GM19099 (cell line): Measurements from ENCODE around the gene NXN.

Source experiments
- POLR2A ChIP-seq: IDR thresholded peaks from 3 replicates; pipeline ENCODE4 v1.6.1; 2011; ENCODE audit warnings: low read depth; ENCODE audit not compliant: insufficient read length; ENCODE audit errors: extremely low read depth

NXN gene

GRCh38 chr17:823501-823902, 156.1 kb downstream of the NXN start:
- TF ChIP-seq POLR2A: no peak

- TF ChIP-seq POLR2A: no peak
These were observed 160.3 kb downstream of the NXN start for GRCh38 chr17:819251-819650.

GRCh38 chr17:814371-814770, 165.2 kb downstream of the NXN start:
- TF ChIP-seq POLR2A: no peak

- no peak for TF ChIP-seq POLR2A
These were observed 166.9 kb downstream of the NXN start for GRCh38 chr17:812638-813204.

- no peak for TF ChIP-seq POLR2A
These were observed 168.4 kb downstream of the NXN start for GRCh38 chr17:811051-811784.

GRCh38 chr17:807523-808294, 171.9 kb downstream of the NXN start:
- no peak for TF ChIP-seq POLR2A

- TF ChIP-seq POLR2A: no peak
These were observed 172.6 kb downstream of the NXN start for GRCh38 chr17:806781-807522.

GRCh38 chr17:806346-806745, 173.2 kb downstream of the NXN start:
- no peak for TF ChIP-seq POLR2A

- no peak for TF ChIP-seq POLR2A
These were observed 174.8 kb downstream of the NXN start for GRCh38 chr17:804541-805435.

- no peak for TF ChIP-seq POLR2A
These were observed 176.4 kb downstream of the NXN start for GRCh38 chr17:802901-803881.

- TF ChIP-seq POLR2A: no peak
These were observed 177.1 kb downstream of the NXN start for GRCh38 chr17:802481-802880.

- no peak for TF ChIP-seq POLR2A
These were observed 177.9 kb downstream of the NXN start for GRCh38 chr17:801660-802059.

- no peak for TF ChIP-seq POLR2A
These were observed 178.9 kb downstream of the NXN start for GRCh38 chr17:800446-801242.

GRCh38 chr17:799261-799660, 180.3 kb downstream of the NXN start:
- TF ChIP-seq POLR2A: no peak
